Stimulated activated CD4-positive, alpha-beta T cell treated with anti-CD3 and anti-CD28 coated beads, TNF-alpha, amount 100 ng/mL, for 24 hours (primary cell): ENCODE measurements around the gene AOX1.
"Not testable (repeated sequence)": the region's sequence is repeated elsewhere in the genome, so short reads cannot be mapped to it uniquely, and the experiment has no call there.

Source experiments
- DNase-seq, 3 experiments: peaks; one replicate each; pipeline ENCODE4 v3.0.0-alpha.2; 2020; ENCODE audit warnings: low read depth in 3 of 3

Gene AOX1

DNA sequence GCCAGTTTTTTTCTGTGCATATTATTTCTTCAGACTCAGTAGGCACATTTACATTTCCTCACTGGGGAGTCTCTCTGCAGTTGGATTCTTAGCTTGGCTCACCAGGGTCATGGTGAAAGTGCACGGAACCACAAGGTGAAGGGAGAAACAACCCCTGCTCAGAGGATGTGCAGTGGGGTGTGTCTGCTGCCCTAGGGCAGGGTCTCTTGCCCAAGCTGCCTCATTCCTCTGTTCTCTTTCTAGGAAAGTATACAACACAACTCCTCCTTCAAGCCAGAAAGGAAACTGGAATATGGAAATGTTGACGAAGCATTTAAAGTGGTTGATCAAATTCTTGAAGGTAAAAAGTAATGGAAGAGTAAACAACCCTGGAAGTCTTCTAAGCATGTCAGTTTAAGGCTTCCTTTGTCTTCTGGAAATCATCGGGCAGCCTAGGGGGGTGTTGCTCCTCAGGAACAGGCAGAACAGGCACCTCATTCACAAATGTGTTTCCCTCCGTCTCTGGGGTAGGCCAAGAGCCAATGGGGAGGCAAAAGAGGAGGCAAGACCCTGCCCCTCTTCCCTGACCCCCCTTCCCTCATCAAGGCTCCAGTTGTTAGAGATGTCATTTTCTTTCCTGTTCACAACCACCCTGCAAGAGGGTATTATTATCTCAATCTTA is 41.4 kb downstream of the AOX1 start:
- DNase-seq = no peak

DNA sequence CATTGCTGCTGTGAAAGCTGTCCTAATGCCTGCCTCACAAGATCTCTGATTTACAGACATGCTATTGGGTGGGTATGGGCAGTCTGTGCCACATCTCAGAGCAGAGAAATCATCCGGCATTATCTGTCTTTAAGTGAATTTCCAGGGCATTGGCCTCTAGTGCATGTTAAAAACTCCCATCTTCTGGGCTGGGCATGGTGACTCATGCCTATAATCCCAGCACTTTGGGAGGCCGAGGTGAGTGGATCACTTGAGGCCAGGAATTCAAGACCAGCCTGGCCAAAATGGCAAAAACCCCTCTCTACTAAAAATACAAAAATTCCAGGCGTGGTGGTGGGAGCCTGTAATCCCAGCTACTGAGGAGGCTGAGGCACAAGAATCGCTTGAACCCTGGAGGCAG is 42.6 kb downstream of the AOX1 start:
- not testable (repeated sequence) for DNase-seq

- DNase-seq = no peak
Observed at GRCh38 chr2:200631287-200631686, 45.5 kb downstream of the AOX1 start.

DNA sequence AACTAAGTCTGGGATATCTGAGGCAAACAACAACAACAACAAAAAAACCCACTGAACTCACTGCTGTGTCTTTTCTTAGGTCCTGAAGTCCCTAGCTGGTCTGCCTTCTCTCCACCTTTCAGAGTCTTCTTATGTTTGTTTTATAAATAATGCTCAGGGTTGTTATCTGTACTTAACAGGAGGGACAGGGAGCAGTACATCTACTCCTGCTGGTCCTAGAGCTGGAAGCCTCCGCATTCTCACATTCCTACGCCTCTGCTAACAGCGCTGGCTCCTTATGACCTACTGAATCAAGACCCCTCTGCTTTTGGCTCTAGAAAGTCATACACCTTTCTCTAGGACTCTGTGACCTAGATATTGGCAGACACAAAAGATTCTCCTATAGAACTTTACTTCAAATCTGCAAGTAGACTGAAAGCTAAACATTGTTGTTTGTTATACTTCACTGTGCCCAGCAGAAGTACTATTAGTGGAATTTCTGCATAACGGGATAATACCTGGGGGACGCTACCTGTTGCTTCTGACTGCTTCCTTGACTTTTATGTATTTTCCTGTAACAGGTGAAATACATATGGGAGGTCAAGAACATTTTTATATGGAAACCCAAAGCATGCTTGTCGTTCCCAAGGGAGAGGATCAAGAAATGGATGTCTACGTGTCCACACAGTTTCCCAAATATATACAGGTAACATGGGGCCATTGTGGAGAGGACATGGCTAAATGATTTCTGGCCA is 48.6 kb downstream of the AOX1 start:
- no peak for DNase-seq

- DNase-seq = no peak
Observed at GRCh38 chr2:200635251-200635650, 49.4 kb downstream of the AOX1 start.

GRCh38 chr2:200637901-200638300 is 52.1 kb downstream of the AOX1 start:
- DNase-seq = no peak

- no peak for DNase-seq
Observed at GRCh38 chr2:200640176-200640575, 54.4 kb downstream of the AOX1 start.

DNA sequence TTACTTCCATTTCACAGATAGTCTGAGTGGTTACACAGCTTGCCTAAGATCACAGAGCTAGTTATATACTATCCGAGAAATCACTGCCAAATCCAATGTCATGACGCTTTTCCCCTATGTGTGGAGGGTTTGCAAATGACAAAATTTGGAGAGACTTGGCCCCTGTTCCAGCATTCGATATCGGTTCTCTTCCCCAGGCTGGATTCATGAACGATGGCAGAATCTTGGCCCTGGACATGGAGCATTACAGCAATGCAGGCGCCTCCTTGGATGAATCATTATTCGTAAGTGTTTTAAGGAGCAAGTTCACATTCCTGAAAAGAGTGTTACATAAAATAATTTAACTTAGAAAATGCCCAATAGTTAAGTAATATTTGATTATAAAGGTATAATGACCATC is 55.1 kb downstream of the AOX1 start:
- DNase-seq = no peak

GRCh38 chr2:200648518-200649281 is 62.9 kb downstream of the AOX1 start:
- not testable (repeated sequence) for DNase-seq

- no peak for DNase-seq
Observed at GRCh38 chr2:200649724-200650123, 63.9 kb downstream of the AOX1 start.

GRCh38 chr2:200650195-200650594 is 64.4 kb downstream of the AOX1 start:
- no peak for DNase-seq

DNA sequence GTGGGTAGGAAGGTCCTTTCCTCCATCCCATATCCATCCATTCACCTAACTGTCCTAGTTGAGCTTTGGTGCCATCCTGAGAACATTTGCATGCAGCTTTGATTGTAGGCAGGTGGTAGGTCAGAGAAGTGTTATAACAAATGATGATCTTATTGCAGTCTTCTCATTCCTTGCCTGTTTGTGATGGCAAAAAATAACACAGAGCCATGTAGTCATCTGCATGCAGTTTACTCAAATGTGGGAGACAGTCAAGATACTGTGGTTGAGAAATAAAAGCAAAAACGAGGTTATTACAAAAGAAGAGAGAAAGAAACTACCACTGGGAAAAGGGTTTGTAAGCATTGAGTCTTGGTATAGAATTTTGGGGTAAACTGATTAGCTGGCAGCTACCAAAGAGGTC is 66.3 kb downstream of the AOX1 start:
- DNase-seq = no peak

GRCh38 chr2:200653021-200653420 is 67.2 kb downstream of the AOX1 start:
- DNase-seq = no peak

DNA sequence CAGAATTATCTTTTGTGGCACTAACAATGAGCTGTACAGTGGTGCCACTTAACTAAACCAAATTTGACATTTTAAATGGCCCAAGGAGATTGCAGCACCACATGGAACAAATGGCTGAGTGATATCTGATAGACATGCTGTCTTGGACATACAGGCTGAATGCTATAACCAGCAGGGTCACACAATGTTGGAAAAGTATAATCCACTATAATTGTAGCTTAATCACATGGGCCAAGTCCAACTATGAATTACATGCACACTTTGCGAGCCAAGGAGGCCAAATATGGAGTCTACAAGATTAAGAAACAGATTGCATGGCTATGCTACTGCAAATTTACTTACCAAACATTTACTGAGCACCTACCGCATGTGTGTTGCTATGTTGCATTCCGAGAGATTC is 69.0 kb downstream of the AOX1 start:
- no peak for DNase-seq

DNA sequence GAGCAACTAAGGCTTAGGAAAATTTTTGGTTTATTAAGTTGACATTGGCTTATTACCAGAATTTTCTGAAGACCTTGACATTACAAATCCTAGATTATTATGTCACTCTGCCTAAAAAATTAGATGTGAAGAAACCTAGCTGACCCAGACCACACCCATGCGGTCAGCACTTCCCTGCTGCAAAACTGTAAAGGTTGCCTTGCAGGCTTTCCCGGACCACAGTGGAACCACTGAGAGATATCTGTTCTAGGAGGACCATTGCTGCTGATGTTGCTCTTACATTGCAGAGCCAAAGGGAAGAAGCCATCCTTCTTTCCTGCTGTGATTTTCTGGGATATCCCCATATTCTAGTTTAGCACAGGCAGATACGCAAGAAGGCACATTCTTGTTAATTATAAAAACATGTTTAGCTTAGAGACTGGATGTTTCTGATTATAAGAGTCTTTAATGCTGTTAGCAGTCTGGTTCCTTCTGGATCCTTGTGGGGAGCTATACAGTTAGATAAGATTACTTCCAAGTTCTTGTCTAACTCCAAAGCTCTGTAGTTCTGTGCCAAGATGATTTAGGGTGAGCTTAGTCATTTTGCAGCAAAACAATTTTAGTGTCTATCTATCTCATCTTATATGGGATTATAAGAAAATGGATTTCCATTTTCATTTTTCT is 70.2 kb downstream of the AOX1 start:
- DNase-seq = no peak

- no peak for DNase-seq
Observed at GRCh38 chr2:200658278-200658864, 72.6 kb downstream of the AOX1 start.

DNA sequence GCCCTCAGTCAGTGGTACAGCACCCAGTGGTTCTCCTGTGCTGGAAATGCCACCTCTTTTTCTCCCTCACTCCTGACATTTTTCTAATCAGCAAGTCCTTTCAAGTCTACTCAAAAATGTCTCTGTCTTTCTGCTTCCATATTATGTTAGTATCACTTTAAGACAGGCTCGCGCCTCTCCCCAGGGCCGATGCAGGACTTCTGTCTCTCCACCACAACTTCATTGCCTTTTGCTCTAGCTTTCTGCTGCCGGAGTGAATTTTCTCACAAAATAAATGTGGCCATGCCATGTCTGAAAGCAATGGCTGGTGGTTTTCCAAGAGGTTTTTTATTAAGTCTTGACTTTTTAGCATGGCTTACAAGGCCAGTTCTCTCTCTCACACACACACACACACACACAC is 73.6 kb downstream of the AOX1 start:
- DNase-seq = no peak

DNA sequence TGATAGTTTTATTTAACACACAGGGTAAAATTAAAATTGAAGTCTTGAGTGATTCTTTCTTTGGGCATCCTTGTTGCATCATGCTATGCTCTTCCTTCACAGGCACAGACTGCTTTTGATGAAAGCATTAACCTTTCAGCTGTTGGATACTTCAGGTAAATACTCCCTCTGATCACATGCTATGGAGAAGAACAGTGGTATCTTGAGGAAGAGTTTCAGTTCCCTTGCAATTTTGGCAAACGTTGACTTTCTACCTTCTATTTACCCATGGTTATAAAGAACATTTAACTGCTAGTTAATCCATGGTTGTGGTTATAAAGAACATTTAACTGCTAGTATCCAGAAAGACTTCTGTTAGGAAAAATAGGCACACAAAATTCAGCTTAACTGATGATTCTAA is 75.7 kb downstream of the AOX1 start:
- DNase-seq = no peak

GRCh38 chr2:200662727-200663126 is 76.9 kb downstream of the AOX1 start:
- no peak for DNase-seq

- DNase-seq = no peak
Observed at GRCh38 chr2:200664770-200665494, 79.1 kb downstream of the AOX1 start.
